ENCODE data around the gene MS4A12. TPM values are rescaled to one million over a fixed set of nuclear protein-coding genes. Genes with fewer than 3 reads are reported as not detected.
"Not testable (repeated sequence)": the region's sequence is repeated elsewhere in the genome, so short reads cannot be mapped to it uniquely, and the experiment has no call there.

MS4A12 gene
- total RNA-seq, 4 donors from 2014 or later = not detected

DNA sequence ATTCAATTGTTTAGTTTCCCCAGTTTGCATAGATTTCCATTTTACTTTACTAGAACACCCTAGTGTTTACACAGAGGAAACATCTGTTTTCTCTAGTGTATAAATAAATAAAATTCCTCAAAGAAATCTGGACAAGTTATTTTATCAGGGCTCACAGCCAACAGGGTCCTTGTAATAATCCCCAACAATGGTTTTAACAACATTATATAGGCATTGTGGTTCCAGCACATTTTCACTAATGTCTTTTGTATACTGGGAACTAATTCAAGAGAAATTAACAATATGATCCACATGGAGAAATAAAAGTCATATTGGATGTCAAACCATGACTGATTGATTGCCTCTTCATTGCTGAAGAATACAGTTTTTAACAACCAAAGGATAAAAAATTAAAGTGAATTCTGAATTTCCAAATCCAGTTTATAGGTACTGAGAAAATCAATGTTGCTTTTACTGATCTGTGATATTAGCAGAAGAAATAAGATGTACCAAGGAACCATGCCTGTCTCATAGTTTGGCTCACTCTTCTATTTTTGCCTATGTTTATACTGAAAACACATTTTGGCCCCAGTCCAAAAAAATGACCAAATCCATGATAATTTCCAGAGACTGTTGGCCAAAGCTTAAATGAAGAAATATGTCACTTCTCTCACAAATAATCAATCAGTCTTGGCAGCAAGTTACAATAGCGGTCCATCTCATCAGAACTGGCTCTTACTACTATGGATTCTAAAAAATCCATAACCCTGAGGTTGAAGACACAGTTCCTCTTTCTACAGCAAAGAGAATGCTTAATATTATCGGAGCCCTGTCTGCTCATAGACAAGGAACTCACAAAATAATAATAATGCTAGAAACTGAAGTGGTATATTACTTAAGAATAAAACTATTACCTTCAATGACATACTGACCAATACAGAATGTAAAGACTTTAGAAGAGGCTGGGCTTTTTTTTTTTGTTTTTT is 21.2 kb downstream of the MS4A12 start:
- TF ChIP-seq POLR2A (IDR thresholded peaks at IDR 0.05) = no peak
- TF ChIP-seq, protein P1, sequence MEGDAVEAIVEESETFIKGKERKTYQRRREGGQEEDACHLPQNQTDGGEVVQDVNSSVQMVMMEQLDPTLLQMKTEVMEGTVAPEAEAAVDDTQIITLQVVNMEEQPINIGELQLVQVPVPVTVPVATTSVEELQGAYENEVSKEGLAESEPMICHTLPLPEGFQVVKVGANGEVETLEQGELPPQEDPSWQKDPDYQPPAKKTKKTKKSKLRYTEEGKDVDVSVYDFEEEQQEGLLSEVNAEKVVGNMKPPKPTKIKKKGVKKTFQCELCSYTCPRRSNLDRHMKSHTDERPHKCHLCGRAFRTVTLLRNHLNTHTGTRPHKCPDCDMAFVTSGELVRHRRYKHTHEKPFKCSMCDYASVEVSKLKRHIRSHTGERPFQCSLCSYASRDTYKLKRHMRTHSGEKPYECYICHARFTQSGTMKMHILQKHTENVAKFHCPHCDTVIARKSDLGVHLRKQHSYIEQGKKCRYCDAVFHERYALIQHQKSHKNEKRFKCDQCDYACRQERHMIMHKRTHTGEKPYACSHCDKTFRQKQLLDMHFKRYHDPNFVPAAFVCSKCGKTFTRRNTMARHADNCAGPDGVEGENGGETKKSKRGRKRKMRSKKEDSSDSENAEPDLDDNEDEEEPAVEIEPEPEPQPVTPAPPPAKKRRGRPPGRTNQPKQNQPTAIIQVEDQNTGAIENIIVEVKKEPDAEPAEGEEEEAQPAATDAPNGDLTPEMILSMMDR (IDR thresholded peaks at IDR 0.05) = no peak
- H3K4me3 ChIP-seq = no peak overlapping the region
- H3K9me3 ChIP-seq = no peaks in the 10 kb centered on the region
- H3K27me3 ChIP-seq = no peaks in the 10 kb centered on the region
- H3K4me1 ChIP-seq = no peaks in the 10 kb centered on the region
- no peak overlapping the region for H3K27ac ChIP-seq
- no peak for DNase-seq
- H3K36me3 ChIP-seq = no peaks in the 10 kb centered on the region

DNA sequence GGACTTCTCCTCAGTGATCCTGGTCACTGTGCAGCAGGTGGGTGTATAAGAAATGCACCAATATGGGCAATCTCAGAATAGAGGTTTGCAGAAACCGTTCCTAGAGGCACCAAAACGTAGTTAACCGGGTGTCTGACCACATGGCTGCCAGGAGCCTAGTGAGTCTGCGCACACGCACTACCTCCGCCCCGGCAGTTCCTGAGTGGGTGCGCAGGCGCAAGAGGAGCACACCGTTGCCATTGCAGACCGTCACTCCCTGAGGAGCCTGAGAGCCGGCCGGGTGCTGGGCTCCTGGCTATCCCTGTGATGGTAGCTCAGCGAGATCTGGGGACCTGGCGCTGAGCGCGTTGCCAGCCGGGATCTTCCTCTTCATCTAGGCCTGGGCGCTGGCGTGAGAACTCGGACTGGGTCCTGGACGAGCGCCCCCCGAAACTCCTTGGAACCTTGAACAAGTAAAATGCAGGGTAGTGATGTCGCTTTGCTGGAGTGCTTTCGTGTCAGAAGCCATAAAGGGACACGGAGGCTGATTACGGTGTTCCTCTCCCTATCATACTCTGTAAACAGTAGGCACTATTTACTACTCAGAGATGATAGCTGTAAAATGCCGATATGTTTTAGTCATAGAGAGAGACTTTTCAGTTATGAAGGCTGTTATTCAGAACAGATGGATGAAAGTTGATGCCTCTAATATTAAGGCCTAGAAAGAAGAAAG is 22.7 kb downstream of the MS4A12 start, which contains the start of gene MS4A13:
Gene MS4A13 (plus strand): TSS at position 249 of the 712 bp plus-strand sequence. CDS start 2,692 bp downstream, outside the sequence.
- no peaks in the 10 kb centered on the region for H3K36me3 ChIP-seq
- no peak for DNase-seq
- no peaks in the 10 kb centered on the region for H3K4me1 ChIP-seq
- no peak within 1 kb of the TSS for H3K4me3 ChIP-seq
- no peak within 1 kb of the TSS for H3K27ac ChIP-seq
- TF ChIP-seq, protein P1 (IDR thresholded peaks at IDR 0.05) = no peak
- TF ChIP-seq POLR2A (IDR thresholded peaks at IDR 0.05) = no peak
- no peaks in the 10 kb centered on the region for H3K27me3 ChIP-seq
- no peaks in the 10 kb centered on the region for H3K9me3 ChIP-seq

DNA sequence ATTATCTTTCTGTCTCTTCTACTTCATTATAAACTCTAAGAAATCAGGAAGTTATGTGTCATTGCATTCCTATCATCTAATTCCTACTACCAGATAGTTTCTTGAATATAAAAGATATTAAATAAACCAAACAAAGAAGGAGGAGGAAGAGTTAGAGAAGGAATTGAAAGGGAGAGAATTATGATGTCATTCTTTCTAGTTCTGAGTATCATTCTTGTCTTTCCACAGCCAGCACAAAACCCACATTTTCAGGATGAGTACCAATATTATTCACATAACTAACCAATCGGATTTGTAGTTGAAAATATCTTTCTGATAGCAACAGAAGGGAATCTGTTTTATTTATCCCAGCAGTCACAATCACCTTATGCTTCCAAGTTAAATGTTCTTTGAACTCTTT is 35.9 kb downstream of the MS4A12 start:
- Histone ChIP-seq H3K27me3 (no peaks in the 10 kb centered on the region), H3K9me3 (no peaks in the 10 kb centered on the region), H3K36me3 (no peaks in the 10 kb centered on the region), H3K4me3 (no peak overlapping the region), H3K27ac (no peak overlapping the region), H3K4me1 (no peaks in the 10 kb centered on the region)
- TF ChIP-seq, protein P1 (IDR thresholded peaks at IDR 0.05) = no peak
- no peak for TF ChIP-seq POLR2A (IDR thresholded peaks at IDR 0.05)
- no peak for DNase-seq

DNA sequence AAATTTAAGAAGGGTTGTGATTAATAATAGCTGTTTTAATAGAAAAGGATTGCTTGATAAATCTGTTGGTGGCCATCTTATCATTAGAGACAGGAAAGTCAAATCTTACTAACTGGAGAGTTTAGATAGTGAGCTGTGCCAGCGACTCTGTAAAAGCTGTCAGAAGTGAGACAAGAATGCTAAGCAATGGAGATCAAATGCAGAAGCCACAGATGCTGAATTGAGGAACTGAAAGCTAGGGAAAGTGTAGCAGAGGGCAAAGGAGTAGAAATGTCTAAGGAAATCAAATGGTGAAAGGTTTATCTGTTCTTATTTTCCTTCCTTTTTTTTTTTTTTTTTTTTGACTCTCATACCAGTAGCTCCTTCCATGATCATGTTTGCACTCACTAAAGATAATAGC is 36.4 kb downstream of the MS4A12 start:
- no peaks in the 10 kb centered on the region for H3K36me3 ChIP-seq
- DNase-seq = no peak
- H3K27me3 ChIP-seq = no peaks in the 10 kb centered on the region

DNA sequence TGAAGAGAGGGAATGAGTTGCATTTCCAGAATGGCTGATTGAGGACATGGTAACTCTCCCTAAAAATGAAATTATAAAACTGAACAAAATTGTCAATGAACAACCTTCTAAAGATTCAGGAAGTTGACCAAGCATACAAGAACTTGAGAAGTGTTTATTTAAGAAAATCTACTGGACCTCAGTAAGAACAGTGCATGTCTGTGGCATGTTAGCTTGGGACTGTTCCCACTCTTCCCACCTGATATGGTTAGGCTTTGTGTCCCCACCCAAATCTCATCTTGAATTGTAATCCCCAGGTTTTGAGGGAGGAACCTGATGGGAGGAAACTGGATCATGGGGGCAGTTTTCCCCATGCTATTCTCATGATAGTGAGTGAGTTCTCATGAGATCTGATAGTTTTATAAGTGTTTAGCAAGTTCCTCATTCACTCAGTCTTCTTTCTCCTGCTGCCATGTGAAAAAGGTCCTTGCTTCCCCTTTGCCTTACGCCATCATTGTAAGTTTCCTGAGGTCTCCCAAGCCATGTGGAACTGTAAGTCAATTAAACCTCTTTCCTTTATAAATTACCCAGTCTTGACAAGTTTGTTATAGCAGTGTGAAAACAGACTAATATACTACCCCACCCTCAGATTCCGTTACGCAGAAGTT is 38.0 kb downstream of the MS4A12 start:
- Histone ChIP-seq H3K36me3 (no peaks in the 10 kb centered on the region), H3K9me3 (no peaks in the 10 kb centered on the region), H3K27ac (no peak overlapping the region)

More for the DNA sequence above, 36.4 kb downstream of the MS4A12 start:
- no peak for TF ChIP-seq POLR2A (IDR thresholded peaks at IDR 0.05)
- TF ChIP-seq, protein P1 (IDR thresholded peaks at IDR 0.05) = no peak
- Histone ChIP-seq H3K9me3 (no peaks in the 10 kb centered on the region), H3K4me3 (no peak overlapping the region), H3K27ac (no peak overlapping the region), H3K4me1 (no peaks in the 10 kb centered on the region)

DNA sequence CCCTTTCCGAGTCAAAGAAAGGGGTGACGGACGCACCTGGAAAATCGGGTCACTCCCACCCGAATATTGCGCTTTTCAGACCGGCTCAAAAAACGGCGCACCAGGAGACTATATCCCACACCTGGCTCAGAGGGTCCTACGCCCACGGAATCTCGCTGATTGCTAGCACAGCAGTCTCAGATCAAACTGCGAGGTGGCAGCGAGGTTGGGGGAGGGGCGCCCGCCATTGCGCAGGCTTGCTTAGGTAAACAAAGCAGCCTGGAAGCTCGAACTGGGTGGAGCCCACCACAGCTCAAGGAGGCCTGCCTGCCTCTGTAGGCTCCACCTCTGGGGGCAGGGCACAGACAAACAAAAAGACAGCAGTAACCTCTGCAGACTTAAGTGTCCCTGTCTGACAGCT is 39.8 kb downstream of the MS4A12 start:
- not testable (repeated sequence) for H3K9me3 ChIP-seq, H3K27ac ChIP-seq, H3K27me3 ChIP-seq, H3K36me3 ChIP-seq, DNase-seq, H3K4me1 ChIP-seq, H3K4me3 ChIP-seq

More for the DNA sequence above, 38.0 kb downstream of the MS4A12 start:
- Histone ChIP-seq H3K27me3 (no peaks in the 10 kb centered on the region), H3K4me1 (no peaks in the 10 kb centered on the region), H3K4me3 (no peak overlapping the region)
- DNase-seq = no peak
- TF ChIP-seq, protein P1 (IDR thresholded peaks at IDR 0.05) = no peak
- TF ChIP-seq POLR2A (IDR thresholded peaks at IDR 0.05) = no peak

DNA sequence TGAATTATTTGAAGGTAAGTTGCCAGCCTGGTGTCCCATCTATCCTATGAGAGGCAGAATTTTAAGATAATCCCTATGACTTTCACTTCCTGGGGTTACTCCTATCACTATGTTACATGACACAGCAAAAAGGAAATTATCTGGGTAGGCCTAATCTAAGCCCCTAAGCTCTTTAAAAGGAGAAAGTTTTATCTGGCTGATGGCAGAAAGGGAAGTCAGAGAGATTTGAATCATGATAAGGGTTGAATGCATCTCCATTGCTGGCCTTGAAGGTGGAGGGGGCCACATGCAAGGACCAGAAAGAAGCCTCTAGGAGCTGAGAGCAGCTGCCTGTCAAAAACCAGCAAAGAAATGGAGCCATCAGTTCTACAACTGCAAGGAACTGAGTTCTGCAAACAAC is 46.0 kb downstream of the MS4A12 start:
- H3K4me1 ChIP-seq, H3K4me3 ChIP-seq, DNase-seq, H3K9me3 ChIP-seq, H3K36me3 ChIP-seq, H3K27ac ChIP-seq, H3K27me3 ChIP-seq: not testable (repeated sequence)
